SK-N-SH (cell line): ENCODE measurements around the gene AKR1D1.

Experiments
- CHD2 ChIP-seq: fragments of 150-350 bp; IDR thresholded peaks from 2 replicates; pipeline ENCODE4 v1.6.1; 2018; ENCODE audit warnings: low read length; ENCODE audit not compliant: partially characterized antibody
- EP300 ChIP-seq, 2 experiments: IDR thresholded peaks; 2 replicates each; pipeline versions ENCODE4 v1.4.0 to v1.6.1; 2012; ENCODE audit warnings: borderline replicate concordance in 1 of 2, low read depth in 1 of 2, low read length in 1 of 2
- GATA2 ChIP-seq: sonication (generic); formaldehyde crosslinking; IDR thresholded peaks from 2 replicates; pipeline ENCODE4 v1.5.0; 2020; ENCODE audit warnings: mild to moderate bottlenecking, missing genetic modification reagents
- MXI1 ChIP-seq: IDR thresholded peaks from 2 replicates; pipeline ENCODE4 v1.6.1; 2012; ENCODE audit warnings: mild to moderate bottlenecking, low read depth, low read length, improper control_type of control experiment
- NFIC ChIP-seq: IDR thresholded peaks from 2 replicates; pipeline ENCODE4 v1.4.0; 2012; ENCODE audit warnings: borderline replicate concordance
- RFX5 ChIP-seq: IDR thresholded peaks from 2 replicates; pipeline ENCODE4 v1.6.1; 2012; ENCODE audit warnings: mild to moderate bottlenecking, improper control_type of control experiment, low read length
- TF ChIP-seq, protein P1 (sequence below): fragments of 200-600 bp; sonication (generic); IDR thresholded peaks from 2 replicates; pipeline ENCODE4 v1.6.1; 2017; ENCODE audit warnings: antibody characterized with exemption, mild to moderate bottlenecking, moderate library complexity
- TF ChIP-seq, protein P2 (sequence below): IDR thresholded peaks from 2 replicates; pipeline ENCODE4 v1.4.0; 2012; ENCODE audit warnings: low read depth, borderline replicate concordance
- TF ChIP-seq, protein P3 (sequence below): IDR thresholded peaks from 2 replicates; pipeline ENCODE4; 2012
- TF ChIP-seq, protein P4 (sequence below): IDR thresholded peaks from 2 replicates; pipeline ENCODE4 v1.4.0; 2012; ENCODE audit warnings: low read depth, borderline replicate concordance

DNA sequence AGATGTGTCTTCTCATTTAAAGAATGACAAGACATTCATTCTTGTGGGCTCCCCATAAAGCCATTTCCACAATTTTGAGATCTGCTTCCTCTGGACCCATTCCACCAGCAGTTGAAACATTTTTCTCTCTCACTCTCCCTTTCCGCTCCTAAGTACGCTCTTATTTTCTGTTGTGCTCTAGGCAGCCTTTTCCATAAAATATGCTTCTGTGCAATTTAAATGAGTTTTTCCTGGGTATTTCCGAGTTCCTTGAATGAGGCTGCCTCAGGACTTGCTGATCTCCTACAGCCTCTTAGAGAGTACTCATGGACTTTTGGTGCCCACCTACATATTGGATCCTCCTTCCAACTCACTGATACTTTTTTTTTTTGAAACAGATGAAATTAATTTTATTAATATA is 23.6 kb upstream of the AKR1D1 start:
- TF ChIP-seq, protein P1, sequence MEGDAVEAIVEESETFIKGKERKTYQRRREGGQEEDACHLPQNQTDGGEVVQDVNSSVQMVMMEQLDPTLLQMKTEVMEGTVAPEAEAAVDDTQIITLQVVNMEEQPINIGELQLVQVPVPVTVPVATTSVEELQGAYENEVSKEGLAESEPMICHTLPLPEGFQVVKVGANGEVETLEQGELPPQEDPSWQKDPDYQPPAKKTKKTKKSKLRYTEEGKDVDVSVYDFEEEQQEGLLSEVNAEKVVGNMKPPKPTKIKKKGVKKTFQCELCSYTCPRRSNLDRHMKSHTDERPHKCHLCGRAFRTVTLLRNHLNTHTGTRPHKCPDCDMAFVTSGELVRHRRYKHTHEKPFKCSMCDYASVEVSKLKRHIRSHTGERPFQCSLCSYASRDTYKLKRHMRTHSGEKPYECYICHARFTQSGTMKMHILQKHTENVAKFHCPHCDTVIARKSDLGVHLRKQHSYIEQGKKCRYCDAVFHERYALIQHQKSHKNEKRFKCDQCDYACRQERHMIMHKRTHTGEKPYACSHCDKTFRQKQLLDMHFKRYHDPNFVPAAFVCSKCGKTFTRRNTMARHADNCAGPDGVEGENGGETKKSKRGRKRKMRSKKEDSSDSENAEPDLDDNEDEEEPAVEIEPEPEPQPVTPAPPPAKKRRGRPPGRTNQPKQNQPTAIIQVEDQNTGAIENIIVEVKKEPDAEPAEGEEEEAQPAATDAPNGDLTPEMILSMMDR: no peak
- no peak for TF ChIP-seq EP300 (IDR thresholded peaks at IDR 0.05; ENCODE audit: borderline replicate concordance in 1 of 2, low read depth in 1 of 2, low read length in 1 of 2)
- no peak for TF ChIP-seq NFIC
- TF ChIP-seq, protein P2, sequence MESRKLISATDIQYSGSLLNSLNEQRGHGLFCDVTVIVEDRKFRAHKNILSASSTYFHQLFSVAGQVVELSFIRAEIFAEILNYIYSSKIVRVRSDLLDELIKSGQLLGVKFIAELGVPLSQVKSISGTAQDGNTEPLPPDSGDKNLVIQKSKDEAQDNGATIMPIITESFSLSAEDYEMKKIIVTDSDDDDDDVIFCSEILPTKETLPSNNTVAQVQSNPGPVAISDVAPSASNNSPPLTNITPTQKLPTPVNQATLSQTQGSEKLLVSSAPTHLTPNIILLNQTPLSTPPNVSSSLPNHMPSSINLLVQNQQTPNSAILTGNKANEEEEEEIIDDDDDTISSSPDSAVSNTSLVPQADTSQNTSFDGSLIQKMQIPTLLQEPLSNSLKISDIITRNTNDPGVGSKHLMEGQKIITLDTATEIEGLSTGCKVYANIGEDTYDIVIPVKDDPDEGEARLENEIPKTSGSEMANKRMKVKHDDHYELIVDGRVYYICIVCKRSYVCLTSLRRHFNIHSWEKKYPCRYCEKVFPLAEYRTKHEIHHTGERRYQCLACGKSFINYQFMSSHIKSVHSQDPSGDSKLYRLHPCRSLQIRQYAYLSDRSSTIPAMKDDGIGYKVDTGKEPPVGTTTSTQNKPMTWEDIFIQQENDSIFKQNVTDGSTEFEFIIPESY: no peak
- no peak for TF ChIP-seq RFX5
- TF ChIP-seq, protein P3, sequence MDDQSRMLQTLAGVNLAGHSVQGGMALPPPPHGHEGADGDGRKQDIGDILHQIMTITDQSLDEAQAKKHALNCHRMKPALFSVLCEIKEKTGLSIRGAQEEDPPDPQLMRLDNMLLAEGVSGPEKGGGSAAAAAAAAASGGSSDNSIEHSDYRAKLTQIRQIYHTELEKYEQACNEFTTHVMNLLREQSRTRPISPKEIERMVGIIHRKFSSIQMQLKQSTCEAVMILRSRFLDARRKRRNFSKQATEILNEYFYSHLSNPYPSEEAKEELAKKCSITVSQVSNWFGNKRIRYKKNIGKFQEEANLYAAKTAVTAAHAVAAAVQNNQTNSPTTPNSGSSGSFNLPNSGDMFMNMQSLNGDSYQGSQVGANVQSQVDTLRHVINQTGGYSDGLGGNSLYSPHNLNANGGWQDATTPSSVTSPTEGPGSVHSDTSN: no peak
- TF ChIP-seq MXI1: no peak
- no peak for TF ChIP-seq GATA2
- TF ChIP-seq, protein P4, sequence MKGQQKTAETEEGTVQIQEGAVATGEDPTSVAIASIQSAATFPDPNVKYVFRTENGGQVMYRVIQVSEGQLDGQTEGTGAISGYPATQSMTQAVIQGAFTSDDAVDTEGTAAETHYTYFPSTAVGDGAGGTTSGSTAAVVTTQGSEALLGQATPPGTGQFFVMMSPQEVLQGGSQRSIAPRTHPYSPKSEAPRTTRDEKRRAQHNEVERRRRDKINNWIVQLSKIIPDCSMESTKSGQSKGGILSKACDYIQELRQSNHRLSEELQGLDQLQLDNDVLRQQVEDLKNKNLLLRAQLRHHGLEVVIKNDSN: no peak
- no peak for TF ChIP-seq CHD2
